Ishikawa (cell line): Measurements from ENCODE around the gene TRIM59.

Experiments used
- CEBPB ChIP-seq: IDR thresholded peaks from 2 replicates; pipeline ENCODE4 v1.6.1; 2012
- CREB1 ChIP-seq: IDR thresholded peaks from 2 replicates; pipeline ENCODE4 v1.6.1; 2012; ENCODE audit warnings: low read depth
- EGR1 ChIP-seq: IDR thresholded peaks from 2 replicates; pipeline ENCODE4 v1.6.1; 2012
- EP300 ChIP-seq: IDR thresholded peaks from 2 replicates; pipeline ENCODE4 v1.6.1; 2012; ENCODE audit warnings: borderline replicate concordance
- FOXM1 ChIP-seq: IDR thresholded peaks from 2 replicates; pipeline ENCODE4 v1.6.1; 2012; ENCODE audit warnings: low read depth, borderline replicate concordance
- MAX ChIP-seq: IDR thresholded peaks from 2 replicates; pipeline ENCODE4 v1.6.1; 2012
- NFIC ChIP-seq: IDR thresholded peaks from 2 replicates; pipeline ENCODE4 v1.6.1; 2012
- RAD21 ChIP-seq: IDR thresholded peaks from 2 replicates; pipeline ENCODE4 v1.6.1; 2012; ENCODE audit warnings: low read depth
- REST ChIP-seq: IDR thresholded peaks from 2 replicates; pipeline ENCODE4 v1.6.1; 2012; ENCODE audit warnings: low read depth, mild to moderate bottlenecking
- TAF1 ChIP-seq: IDR thresholded peaks from 2 replicates; pipeline ENCODE4 v1.6.1; 2012; ENCODE audit warnings: low read depth, mild to moderate bottlenecking
- TCF12 ChIP-seq: IDR thresholded peaks from 2 replicates; pipeline ENCODE4 v1.6.1; 2012; ENCODE audit warnings: low read depth
- TEAD4 ChIP-seq: IDR thresholded peaks from 2 replicates; pipeline ENCODE4 v1.6.1; 2012
- USF1 ChIP-seq: IDR thresholded peaks from 2 replicates; pipeline ENCODE4 v1.6.1; 2012
- YY1 ChIP-seq: IDR thresholded peaks from 2 replicates; pipeline ENCODE4 v1.6.1; 2012; ENCODE audit warnings: low read depth
- ZBTB7A ChIP-seq: IDR thresholded peaks from 2 replicates; pipeline ENCODE4 v1.6.1; 2012; ENCODE audit warnings: low read depth

The TRIM59 gene

GRCh38 chr3:160477750-160478149 is 28.2 kb upstream of the TRIM59 start:
- TF ChIP-seq RAD21 (no peak), TEAD4 (no peak), YY1 (no peak), TAF1 (no peak), USF1 (no peak), EP300 (no peak)

GRCh38 chr3:160475884-160476283 is 26.3 kb upstream of the TRIM59 start:
- TF ChIP-seq CEBPB (no peak), ZBTB7A (no peak), REST (no peak)

- TF ChIP-seq FOXM1 (no peak), MAX (no peak), REST (no peak), RAD21 (no peak), CREB1 (no peak), YY1 (no peak), TEAD4 (no peak), TAF1 (no peak), EGR1 (no peak)
Observed at GRCh38 chr3:160475153-160475552, 25.6 kb upstream of the TRIM59 start.

- TF ChIP-seq CEBPB (no peak), CREB1 (no peak), YY1 (no peak), ZBTB7A (no peak), TAF1 (no peak), TEAD4 (no peak), EGR1 (no peak), FOXM1 (no peak), EP300 (no peak), REST (no peak), TCF12 (no peak), MAX (no peak), RAD21 (no peak), NFIC (no peak), USF1 (no peak)
Observed at GRCh38 chr3:160474416-160474838, 24.8 kb upstream of the TRIM59 start.

- TF ChIP-seq REST, result no peak
- no peak for TF ChIP-seq CEBPB
- no peak for TF ChIP-seq CREB1
- no peak for TF ChIP-seq ZBTB7A
- TF ChIP-seq MAX, result no peak
- no peak for TF ChIP-seq EGR1
- no peak for TF ChIP-seq EP300
- no peak for TF ChIP-seq TEAD4
- no peak for TF ChIP-seq NFIC
Observed at GRCh38 chr3:160473978-160474377, 24.4 kb upstream of the TRIM59 start.
